ENCODE measurements around the gene POLR2E. TPM values are rescaled to one million over a fixed set of nuclear protein-coding genes. Genes with fewer than 3 reads are reported as not detected.

Gene POLR2E
- total RNA-seq, 6 donors from 2014 or later = 50.0 to 176 (median 103) TPM

DNA sequence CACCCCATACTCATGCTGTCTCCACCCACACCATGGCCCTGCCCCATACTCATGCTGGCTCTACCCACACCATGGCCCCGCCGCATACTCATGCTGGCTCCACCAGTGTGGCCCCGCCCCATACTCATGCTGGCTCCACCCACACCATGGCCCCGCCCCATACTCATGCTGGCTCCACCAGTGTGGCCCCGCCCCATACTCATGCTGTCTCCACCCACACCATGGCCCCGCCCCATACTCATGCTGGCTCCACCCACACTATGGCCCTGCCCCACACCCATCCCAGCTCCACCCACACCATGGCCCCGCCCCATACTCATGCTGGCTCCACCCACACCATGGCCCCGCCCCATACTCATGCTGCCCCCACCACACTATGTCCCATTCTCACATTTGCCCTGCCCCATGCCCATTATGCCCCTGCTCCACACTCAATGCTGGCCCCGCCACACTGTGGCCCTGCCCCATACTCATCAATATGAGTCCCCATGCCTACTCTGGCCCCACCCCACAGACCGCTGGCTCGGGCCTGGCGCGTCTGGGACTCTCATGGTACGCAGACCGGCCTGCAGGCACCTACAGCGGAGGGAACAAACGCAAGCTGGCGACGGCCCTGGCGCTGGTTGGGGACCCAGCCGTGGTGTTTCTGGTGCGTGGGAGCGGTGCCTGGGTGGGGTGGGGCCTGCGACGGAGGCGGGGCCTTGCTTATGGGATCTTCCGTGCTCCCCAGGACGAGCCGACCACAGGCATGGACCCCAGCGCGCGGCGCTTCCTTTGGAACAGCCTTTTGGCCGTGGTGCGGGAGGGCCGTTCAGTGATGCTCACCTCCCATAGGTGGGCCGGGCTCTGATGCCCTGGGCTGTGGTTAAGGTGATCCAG lies 31.9 kb downstream of the POLR2E start:
- ATAC-seq (ENCODE audit: low FRiP score in 2 of 2) (no peak), DNase-seq (peak; percentile 55 to 88)
- Histone ChIP-seq H3K27ac (no peak overlapping the region), H3K36me3 (peaks cover 0 to 5% (median 0%) of the 10 kb centered on the region in 4 donors), H3K4me3 (no peak overlapping the region), H3K9me3 (peaks cover 4 to 6% (median 5%) of the 10 kb centered on the region in 4 donors), H3K4me1 (peaks cover 36 to 51% (median 46%) of the 10 kb centered on the region in 4 donors), H3K27me3 (peaks cover 0 to 3% (median 0%) of the 10 kb centered on the region in 4 donors)
- 75 to 84% methylated on average over 15 to 32 of the region's 37 CpGs for WGBS, 2 donors
- TF ChIP-seq EP300 (IDR thresholded peaks at IDR 0.05) = no peak
- no peak for TF ChIP-seq POLR2AphosphoS5 (IDR thresholded peaks at IDR 0.05)
- TF ChIP-seq POLR2A (IDR thresholded peaks at IDR 0.05) = no peak
- TF ChIP-seq, protein P1, sequence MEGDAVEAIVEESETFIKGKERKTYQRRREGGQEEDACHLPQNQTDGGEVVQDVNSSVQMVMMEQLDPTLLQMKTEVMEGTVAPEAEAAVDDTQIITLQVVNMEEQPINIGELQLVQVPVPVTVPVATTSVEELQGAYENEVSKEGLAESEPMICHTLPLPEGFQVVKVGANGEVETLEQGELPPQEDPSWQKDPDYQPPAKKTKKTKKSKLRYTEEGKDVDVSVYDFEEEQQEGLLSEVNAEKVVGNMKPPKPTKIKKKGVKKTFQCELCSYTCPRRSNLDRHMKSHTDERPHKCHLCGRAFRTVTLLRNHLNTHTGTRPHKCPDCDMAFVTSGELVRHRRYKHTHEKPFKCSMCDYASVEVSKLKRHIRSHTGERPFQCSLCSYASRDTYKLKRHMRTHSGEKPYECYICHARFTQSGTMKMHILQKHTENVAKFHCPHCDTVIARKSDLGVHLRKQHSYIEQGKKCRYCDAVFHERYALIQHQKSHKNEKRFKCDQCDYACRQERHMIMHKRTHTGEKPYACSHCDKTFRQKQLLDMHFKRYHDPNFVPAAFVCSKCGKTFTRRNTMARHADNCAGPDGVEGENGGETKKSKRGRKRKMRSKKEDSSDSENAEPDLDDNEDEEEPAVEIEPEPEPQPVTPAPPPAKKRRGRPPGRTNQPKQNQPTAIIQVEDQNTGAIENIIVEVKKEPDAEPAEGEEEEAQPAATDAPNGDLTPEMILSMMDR (IDR thresholded peaks at IDR 0.05) = no peak

DNA sequence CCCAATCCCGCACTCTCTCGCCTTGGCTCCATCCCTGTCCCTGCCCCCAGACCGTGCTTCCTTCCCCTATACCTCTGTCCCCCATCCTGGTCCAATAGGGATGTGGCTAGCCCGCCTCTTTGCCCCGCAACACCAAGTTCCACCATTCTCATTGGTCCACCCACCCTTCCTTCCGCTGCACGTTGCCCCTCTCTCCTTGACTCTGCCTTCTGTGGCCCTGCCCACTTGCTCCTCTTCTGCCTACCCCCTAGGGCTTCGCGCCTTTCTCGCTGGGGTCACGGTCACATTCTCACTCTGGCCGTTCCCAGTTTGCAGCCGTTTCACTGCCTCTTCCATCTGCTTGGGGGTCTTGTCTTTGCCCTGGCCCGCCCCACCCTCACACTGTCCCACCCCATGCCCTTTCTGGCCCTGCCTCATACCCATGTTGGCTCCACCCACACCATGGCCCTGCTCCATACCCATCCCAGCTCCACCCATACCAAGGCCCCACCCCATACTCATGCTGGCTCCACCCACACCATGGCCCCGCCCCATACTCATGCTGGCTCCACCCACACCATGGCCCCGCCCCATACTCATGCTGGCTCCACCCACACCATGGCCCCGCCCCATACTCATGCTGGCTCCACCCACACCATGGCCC lies 32.7 kb downstream of the POLR2E start:
- Histone ChIP-seq H3K4me3 (no peak overlapping the region), H3K27me3 (peaks cover 0 to 3% (median 0%) of the 10 kb centered on the region in 4 donors), H3K9me3 (peaks cover 11 to 14% (median 12%) of the 10 kb centered on the region in 4 donors), H3K27ac (no peak overlapping the region), H3K4me1 (peaks cover 33 to 43% (median 38%) of the 10 kb centered on the region in 4 donors), H3K36me3 (peaks cover 0 to 5% (median 0%) of the 10 kb centered on the region in 4 donors)
- no peak for ATAC-seq (ENCODE audit: low FRiP score in 2 of 2)
- 86 to 94% methylated on average over 17 of the region's 17 CpGs for WGBS, 2 donors
- no peak for DNase-seq
- no peak for TF ChIP-seq POLR2AphosphoS5 (IDR thresholded peaks at IDR 0.05)
- TF ChIP-seq EP300 (IDR thresholded peaks at IDR 0.05) = no peak
- no peak for TF ChIP-seq POLR2A (IDR thresholded peaks at IDR 0.05)
- TF ChIP-seq, protein P1 (IDR thresholded peaks at IDR 0.05) = no peak

DNA sequence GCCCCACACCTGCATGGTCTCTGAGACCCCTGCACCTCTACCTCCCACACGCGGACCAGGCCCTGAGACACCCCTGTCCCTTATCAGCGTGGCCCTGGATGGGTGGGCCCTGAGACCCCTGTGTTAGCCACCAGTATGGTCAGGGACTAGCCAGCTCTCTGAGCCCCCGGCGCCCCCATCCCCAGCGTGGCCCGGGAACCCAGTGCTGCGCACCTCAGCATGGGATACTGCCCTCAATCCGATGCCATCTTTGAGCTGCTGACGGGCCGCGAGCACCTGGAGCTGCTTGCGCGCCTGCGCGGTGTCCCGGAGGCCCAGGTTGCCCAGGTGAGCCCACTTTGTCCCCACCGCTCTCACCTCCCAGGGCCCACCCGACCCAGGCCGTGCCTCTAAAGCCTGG lies 33.2 kb downstream of the POLR2E start:
- peaks cover 0 to 9% (median 0%) of the 10 kb centered on the region in 4 donors for H3K36me3 ChIP-seq
- 90 to 93% methylated on average over 10 to 20 of the region's 20 CpGs for WGBS, 2 donors
- H3K9me3 ChIP-seq = peaks cover 16 to 19% (median 17%) of the 10 kb centered on the region in 4 donors
- H3K4me3 ChIP-seq = no peak overlapping the region
- H3K4me1 ChIP-seq = peaks cover 30 to 38% (median 33%) of the 10 kb centered on the region in 4 donors
- DNase-seq (peak in 1 of 2 donors; percentile 83), ATAC-seq (ENCODE audit: low FRiP score in 2 of 2) (no peak)
- H3K27me3 ChIP-seq = no peaks in the 10 kb centered on the region
- TF ChIP-seq POLR2A (IDR thresholded peaks at IDR 0.05) (no peak), POLR2AphosphoS5 (IDR thresholded peaks at IDR 0.05) (no peak), EP300 (IDR thresholded peaks at IDR 0.05) (no peak)
- TF ChIP-seq, protein P1 (IDR thresholded peaks at IDR 0.05) = no peak
- H3K27ac ChIP-seq = no peak overlapping the region

- peaks cover 17 to 25% (median 20%) of the 10 kb centered on the region in 4 donors for H3K4me1 ChIP-seq
- peak in 1 of 2 donors; percentile 8 for DNase-seq
- peaks cover 17 to 28% (median 22%) of the 10 kb centered on the region in 4 donors for H3K9me3 ChIP-seq
- no peak for ATAC-seq (ENCODE audit: low FRiP score in 2 of 2)
- H3K27ac ChIP-seq = no peak overlapping the region
- H3K27me3 ChIP-seq = no peaks in the 10 kb centered on the region
- TF ChIP-seq POLR2AphosphoS5 (IDR thresholded peaks at IDR 0.05) (no peak), EP300 (IDR thresholded peaks at IDR 0.05) (no peak), POLR2A (IDR thresholded peaks at IDR 0.05) (no peak)
- TF ChIP-seq, protein P1 (IDR thresholded peaks at IDR 0.05) = no peak
- no peak overlapping the region for H3K4me3 ChIP-seq
- peaks cover 0 to 19% (median 3%) of the 10 kb centered on the region in 4 donors for H3K36me3 ChIP-seq
- 80 to 94% methylated on average over 5 of the region's 5 CpGs for WGBS, 2 donors
Observed at GRCh38 chr19:1060689-1061088, 34.5 kb downstream of the POLR2E start.

Measured in upper lobe of left lung (tissue), 6 donors.